Measurements from ENCODE around the gene NRXN3. TPM values are rescaled to one million over a fixed set of nuclear protein-coding genes. Genes with fewer than 3 reads are reported as not detected.

Gene NRXN3
- total and polyA plus RNA-seq, 2 donors (not counting 1 experiment from before 2014, with no cell fraction given) = 0.83 to 34.6 TPM

- H3K9me3 ChIP-seq (ENCODE audit: control insufficient read depth, insufficient read depth, low read depth, low read length) = no peaks in the 10 kb centered on the region
- DNase-seq (ENCODE audit: low read depth in 2 of 2) = peak in 1 of 2 donors; percentile 3
- no peak overlapping the region for H3K4me3 ChIP-seq (replicated peaks in 1 of 4; ENCODE audit: control extremely low read depth in 1 of 4, insufficient read depth in 1 of 4, low read depth in 3 of 4, low read length in 4 of 4)
- peak overlapping the region; percentile 13 for H3K4me2 ChIP-seq (ENCODE audit: extremely low read depth, insufficient read depth, low read length)
- H3K36me3 ChIP-seq (ENCODE audit: control insufficient read depth, insufficient read depth, low read length) = no peaks in the 10 kb centered on the region
- no peaks in the 10 kb centered on the region for H3K4me1 ChIP-seq (ENCODE audit: control insufficient read depth, extremely low read depth, insufficient read depth, low read length)
- H3K79me2 ChIP-seq (ENCODE audit: control insufficient read depth, insufficient read depth, low read length) = no peaks in the 10 kb centered on the region
- peak overlapping the region; percentile 20 for H2AFZ ChIP-seq (ENCODE audit: low read length)
- TF ChIP-seq CTCF (conservative IDR thresholded peaks at IDR 0.05 in 1 of 2, IDR thresholded peaks at IDR 0.05 in 1 of 2; ENCODE audit: low read depth in 1 of 2, low read length in 2 of 2) (no peak), EZH2 (IDR thresholded peaks at IDR 0.05; ENCODE audit: low read length, missing control alignments) (no peak)
- no peaks in the 10 kb centered on the region for H4K20me1 ChIP-seq (ENCODE audit: control insufficient read depth, extremely low read depth, insufficient read depth, low read length)
- no peak overlapping the region for H3K27ac ChIP-seq (ENCODE audit: insufficient read depth, low read length)
- no peak overlapping the region for H3K9ac ChIP-seq (ENCODE audit: insufficient read depth, low read length)
- no peaks in the 10 kb centered on the region for H3K27me3 ChIP-seq (ENCODE audit: control insufficient read depth, insufficient read depth, low read length)
Observed at GRCh38 chr14:79175671-79176070, 1005.5 kb downstream of the NRXN3 start.

- no peaks in the 10 kb centered on the region for H3K27me3 ChIP-seq (ENCODE audit: control insufficient read depth, insufficient read depth, low read length)
- no peaks in the 10 kb centered on the region for H4K20me1 ChIP-seq (ENCODE audit: control insufficient read depth, extremely low read depth, insufficient read depth, low read length)
- no peaks in the 10 kb centered on the region for H3K36me3 ChIP-seq (ENCODE audit: control insufficient read depth, insufficient read depth, low read length)
- H3K79me2 ChIP-seq (ENCODE audit: control insufficient read depth, insufficient read depth, low read length) = no peaks in the 10 kb centered on the region
- H3K4me2 ChIP-seq (ENCODE audit: extremely low read depth, insufficient read depth, low read length) = no peak overlapping the region
- H3K27ac ChIP-seq (ENCODE audit: insufficient read depth, low read length) = no peak overlapping the region
- TF ChIP-seq EZH2 (IDR thresholded peaks at IDR 0.05; ENCODE audit: low read length, missing control alignments) (no peak), CTCF (conservative IDR thresholded peaks at IDR 0.05 in 1 of 2, IDR thresholded peaks at IDR 0.05 in 1 of 2; ENCODE audit: low read depth in 1 of 2, low read length in 2 of 2) (no peak)
- no peak overlapping the region for H3K9ac ChIP-seq (ENCODE audit: insufficient read depth, low read length)
- DNase-seq (ENCODE audit: low read depth in 2 of 2) = peak in 1 of 2 donors; percentile 6
- H2AFZ ChIP-seq (ENCODE audit: low read length) = no peak overlapping the region
- no peaks in the 10 kb centered on the region for H3K4me1 ChIP-seq (ENCODE audit: control insufficient read depth, extremely low read depth, insufficient read depth, low read length)
- H3K9me3 ChIP-seq (ENCODE audit: control insufficient read depth, insufficient read depth, low read depth, low read length) = no peaks in the 10 kb centered on the region
- H3K4me3 ChIP-seq (replicated peaks in 1 of 4; ENCODE audit: control extremely low read depth in 1 of 4, insufficient read depth in 1 of 4, low read depth in 3 of 4, low read length in 4 of 4) = no peak overlapping the region
Observed at GRCh38 chr14:79177106-79177505, 1006.9 kb downstream of the NRXN3 start.

DNA sequence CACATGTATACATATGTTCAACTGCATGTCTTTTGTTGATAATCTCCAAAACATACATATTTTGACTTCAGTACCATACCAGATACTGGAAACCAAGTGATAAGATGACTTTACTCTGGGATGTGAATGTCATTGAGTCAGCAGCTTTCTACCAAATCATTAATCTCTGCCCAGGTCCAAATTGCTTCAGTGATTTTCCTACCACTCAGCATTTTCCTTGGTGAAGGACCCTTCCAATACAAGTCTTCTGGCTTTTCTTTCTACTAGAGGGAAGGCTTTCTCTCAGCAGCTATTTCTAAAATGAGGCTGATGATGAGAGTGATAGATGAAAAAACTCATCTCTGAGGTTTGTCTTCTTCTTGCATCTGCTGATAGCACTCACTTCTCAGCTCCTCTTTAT, 1008.5 kb downstream of the NRXN3 start:
- no peak for DNase-seq (ENCODE audit: low read depth in 2 of 2)
- H3K4me1 ChIP-seq (ENCODE audit: control insufficient read depth, extremely low read depth, insufficient read depth, low read length) = no peaks in the 10 kb centered on the region
- H3K27me3 ChIP-seq (ENCODE audit: control insufficient read depth, insufficient read depth, low read length) = no peaks in the 10 kb centered on the region
- no peaks in the 10 kb centered on the region for H4K20me1 ChIP-seq (ENCODE audit: control insufficient read depth, extremely low read depth, insufficient read depth, low read length)
- H3K4me2 ChIP-seq (ENCODE audit: extremely low read depth, insufficient read depth, low read length) = no peak overlapping the region
- no peak overlapping the region for H3K4me3 ChIP-seq (replicated peaks in 1 of 4; ENCODE audit: control extremely low read depth in 1 of 4, insufficient read depth in 1 of 4, low read depth in 3 of 4, low read length in 4 of 4)
- TF ChIP-seq EZH2 (IDR thresholded peaks at IDR 0.05; ENCODE audit: low read length, missing control alignments) = no peak
- H3K9me3 ChIP-seq (ENCODE audit: control insufficient read depth, insufficient read depth, low read depth, low read length) = no peaks in the 10 kb centered on the region
- no peaks in the 10 kb centered on the region for H3K79me2 ChIP-seq (ENCODE audit: control insufficient read depth, insufficient read depth, low read length)
- H3K27ac ChIP-seq (ENCODE audit: insufficient read depth, low read length) = no peak overlapping the region
- no peak overlapping the region for H3K9ac ChIP-seq (ENCODE audit: insufficient read depth, low read length)
- no peak overlapping the region for H2AFZ ChIP-seq (ENCODE audit: low read length)
- H3K36me3 ChIP-seq (ENCODE audit: control insufficient read depth, insufficient read depth, low read length) = no peaks in the 10 kb centered on the region

All from fibroblast of lung (primary cell).